ENCODE data around the gene NMNAT2.
"Not testable (repeated sequence)": the region's sequence is repeated elsewhere in the genome, so short reads cannot be mapped to it uniquely, and the experiment has no call there.

DNA sequence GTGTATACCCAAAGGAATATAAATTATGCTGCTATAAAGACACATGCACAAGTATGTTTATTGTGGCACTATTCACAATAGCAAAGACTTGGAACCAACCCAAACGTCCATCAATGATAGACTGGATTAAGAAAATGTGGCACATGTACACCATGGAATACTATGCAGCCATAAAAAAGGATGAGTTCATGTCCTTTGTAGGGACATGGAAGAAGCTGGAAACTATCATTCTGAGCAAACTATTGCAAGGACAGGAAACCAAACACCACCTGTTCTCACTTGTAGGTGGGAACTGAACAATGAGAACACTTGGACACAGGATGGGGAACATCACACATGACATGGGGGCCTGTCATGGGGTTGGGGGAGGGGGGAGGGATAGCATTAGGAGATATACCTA is 16.6 kb downstream of the NMNAT2 start:
- TF ChIP-seq, protein P1, sequence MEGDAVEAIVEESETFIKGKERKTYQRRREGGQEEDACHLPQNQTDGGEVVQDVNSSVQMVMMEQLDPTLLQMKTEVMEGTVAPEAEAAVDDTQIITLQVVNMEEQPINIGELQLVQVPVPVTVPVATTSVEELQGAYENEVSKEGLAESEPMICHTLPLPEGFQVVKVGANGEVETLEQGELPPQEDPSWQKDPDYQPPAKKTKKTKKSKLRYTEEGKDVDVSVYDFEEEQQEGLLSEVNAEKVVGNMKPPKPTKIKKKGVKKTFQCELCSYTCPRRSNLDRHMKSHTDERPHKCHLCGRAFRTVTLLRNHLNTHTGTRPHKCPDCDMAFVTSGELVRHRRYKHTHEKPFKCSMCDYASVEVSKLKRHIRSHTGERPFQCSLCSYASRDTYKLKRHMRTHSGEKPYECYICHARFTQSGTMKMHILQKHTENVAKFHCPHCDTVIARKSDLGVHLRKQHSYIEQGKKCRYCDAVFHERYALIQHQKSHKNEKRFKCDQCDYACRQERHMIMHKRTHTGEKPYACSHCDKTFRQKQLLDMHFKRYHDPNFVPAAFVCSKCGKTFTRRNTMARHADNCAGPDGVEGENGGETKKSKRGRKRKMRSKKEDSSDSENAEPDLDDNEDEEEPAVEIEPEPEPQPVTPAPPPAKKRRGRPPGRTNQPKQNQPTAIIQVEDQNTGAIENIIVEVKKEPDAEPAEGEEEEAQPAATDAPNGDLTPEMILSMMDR (conservative IDR thresholded peaks at IDR 0.05; ENCODE audit: low read depth, low read length), result not testable (repeated sequence)
- not testable (repeated sequence) for TF ChIP-seq EZH2 (IDR thresholded peaks at IDR 0.05; ENCODE audit: borderline replicate concordance, low read depth, low read length, poor library complexity, severe bottlenecking)
